Esophagus squamous epithelium (tissue), 4 donors: Measurements from ENCODE around the gene OR51B5.
"Not testable (repeated sequence)": the region's sequence is repeated elsewhere in the genome, so short reads cannot be mapped to it uniquely, and the experiment has no call there.

Source experiments
- CTCF ChIP-seq, 6 experiments: fragments of 450-650 bp in 4 of 6; fragments of 200-600 bp in 2 of 6; sonication (generic) in 2 of 6; IDR thresholded peaks; one replicate each; pipeline ENCODE4 v1.5.1; 2016 to 2019; ENCODE audit warnings: antibody characterized with exemption in 6 of 6, mild to moderate bottlenecking in 4 of 6, moderate library complexity in 4 of 6
- POLR2A ChIP-seq, 4 donors: fragments of 450-650 bp; IDR thresholded peaks; one replicate each; pipeline ENCODE4 v1.6.1; 2017; ENCODE audit warnings: antibody characterized with exemption in 4 of 4, mild to moderate bottlenecking in 4 of 4, moderate library complexity in 3 of 4

DNA sequence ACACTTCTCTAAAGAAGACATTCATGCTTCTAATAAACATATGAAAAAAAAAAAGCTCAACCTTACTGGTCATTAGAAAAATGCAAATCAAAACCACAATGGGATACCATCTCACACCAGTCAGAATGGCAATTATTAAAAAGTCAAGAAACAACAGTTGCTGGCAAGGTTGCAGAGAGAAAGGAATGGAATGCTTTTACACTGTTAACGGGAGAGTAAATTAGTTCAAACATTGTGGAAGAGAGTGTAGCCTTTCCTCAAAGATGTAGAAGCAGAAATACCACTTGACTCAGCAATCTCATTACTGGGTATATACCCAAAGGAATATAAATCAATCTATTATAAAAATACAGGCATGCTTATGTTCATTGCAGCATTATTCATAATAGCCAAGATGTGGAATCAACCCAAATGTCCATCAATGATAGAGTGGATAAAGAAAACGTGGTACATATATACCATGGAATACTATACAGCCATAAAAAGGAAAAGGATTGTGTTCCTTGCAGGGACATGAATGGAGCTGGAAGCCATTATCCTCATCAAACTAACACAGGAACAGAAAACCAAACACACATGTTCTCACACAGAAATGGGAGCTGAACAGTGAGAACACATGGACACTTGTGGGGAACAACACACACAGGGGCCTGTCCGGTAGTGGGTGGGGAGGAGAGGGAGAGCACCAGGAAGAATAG is 29.8 kb downstream of the OR51B5 start:
- TF ChIP-seq POLR2A, CTCF (IDR thresholded peaks at IDR 0.05): not testable (repeated sequence)
